ENCODE measurements around the gene RUBCN.
A peak's percentile ranks its signal among the peaks of the same experiment; 100 is the strongest.

The RUBCN gene

DNA sequence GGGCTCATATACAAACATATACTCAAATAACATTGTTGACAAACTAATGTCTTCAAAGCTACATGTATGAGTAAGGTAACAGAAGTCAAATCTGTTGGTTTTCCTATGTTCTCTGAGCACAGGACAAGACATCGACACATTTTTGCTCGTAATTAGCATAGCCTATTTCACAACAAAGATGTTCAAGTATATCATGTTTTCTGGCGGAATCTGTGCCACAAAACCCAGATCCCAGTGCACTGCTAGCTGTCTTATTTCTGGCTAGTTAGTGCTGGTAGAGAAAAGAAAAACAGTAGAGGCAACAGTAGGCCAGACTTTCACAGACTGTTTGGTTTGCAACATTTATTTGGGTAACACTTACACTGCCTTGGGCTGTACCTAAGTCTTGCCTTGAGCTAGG, 51.2 kb downstream of the RUBCN start:
- H2BK5ac ChIP-seq (ENCODE audit: low read depth, low read length, poor library complexity) = no peak overlapping the region
- no peaks in the 10 kb centered on the region for H3K79me2 ChIP-seq (ENCODE audit: control insufficient read depth, insufficient read depth, low read length, poor library complexity)
- H2AFZ ChIP-seq (ENCODE audit: insufficient read depth, low read length, poor library complexity) = no peak overlapping the region
- H4K8ac ChIP-seq (ENCODE audit: low read depth, low read length) = no peak overlapping the region
- no peaks in the 10 kb centered on the region for H3K27me3 ChIP-seq (ENCODE audit: insufficient read depth, low read length)
- no peak overlapping the region for H3K4ac ChIP-seq (ENCODE audit: low read depth, low read length)
- H3K14ac ChIP-seq (ENCODE audit: low read length) = no peak overlapping the region
- peaks cover 19 to 25% of the 10 kb centered on the region in 2 experiments for H3K36me3 ChIP-seq (ENCODE audit: control insufficient read depth in 1 of 2, insufficient read depth in 2 of 2, low read length in 2 of 2)
- WGBS (ENCODE audit: extremely low coverage, insufficient coverage, insufficient read length) = no CpG with 5 or more reads among the region's 3 CpGs
- no peaks in the 10 kb centered on the region for H3K79me1 ChIP-seq (ENCODE audit: low read length)
- H3K9ac ChIP-seq (ENCODE audit: low read length) = no peak overlapping the region
- H2BK120ac ChIP-seq (ENCODE audit: insufficient read depth, low read length, poor library complexity) = no peak overlapping the region
- no peak for DNase-seq
- H2BK12ac ChIP-seq (ENCODE audit: low read length) = no peak overlapping the region
- no peak overlapping the region for H2AK5ac ChIP-seq (ENCODE audit: low read length)
- no peaks in the 10 kb centered on the region for H3K4me1 ChIP-seq (ENCODE audit: control insufficient read depth in 1 of 2, insufficient read depth in 2 of 2, low read length in 2 of 2)
- H3K27ac ChIP-seq (ENCODE audit: low read depth, low read length) = no peak overlapping the region
- no peak overlapping the region for H3K23ac ChIP-seq (ENCODE audit: low read length)
- H3K4me3 ChIP-seq (ENCODE audit: low read depth, low read length) = no peak overlapping the region
- peaks cover 2% of the 10 kb centered on the region for H3K9me3 ChIP-seq (ENCODE audit: insufficient read depth, low read depth, low read length)
- no peak overlapping the region for H3K4me2 ChIP-seq (ENCODE audit: low read length)
- no peak overlapping the region for H4K12ac ChIP-seq (ENCODE audit: low read depth, low read length)
- no peak overlapping the region for H3K18ac ChIP-seq (ENCODE audit: low read length)
- no peak overlapping the region for H4K91ac ChIP-seq (ENCODE audit: low read depth, low read length)

DNA sequence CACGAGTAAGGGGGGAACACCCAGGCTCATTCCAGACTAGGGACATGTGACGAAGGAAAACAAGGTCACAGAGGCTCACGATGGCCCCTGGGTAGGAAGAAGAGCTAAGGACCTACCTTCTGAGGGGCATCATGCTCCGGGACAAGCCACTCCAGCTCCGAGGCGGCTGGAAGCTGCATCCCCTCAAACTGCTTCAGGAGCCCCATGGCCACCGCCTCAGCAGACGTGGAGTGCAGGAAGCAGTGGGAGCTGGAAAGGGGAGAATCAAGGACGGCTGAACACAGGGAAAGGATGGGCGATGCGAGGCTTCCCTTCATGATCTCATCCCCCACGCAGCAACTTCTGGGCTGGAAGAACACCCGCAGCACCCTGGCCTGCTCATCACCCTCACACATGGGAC, 53.5 kb downstream of the RUBCN start:
- Histone ChIP-seq H3K27me3 (ENCODE audit: insufficient read depth, low read length) (no peaks in the 10 kb centered on the region), H3K27ac (ENCODE audit: low read depth, low read length) (no peak overlapping the region), H2BK5ac (ENCODE audit: low read depth, low read length, poor library complexity) (no peak overlapping the region), H3K14ac (ENCODE audit: low read length) (no peak overlapping the region), H4K91ac (ENCODE audit: low read depth, low read length) (no peak overlapping the region), H3K4me2 (ENCODE audit: low read length) (no peak overlapping the region), H3K4me1 (ENCODE audit: control insufficient read depth in 1 of 2, insufficient read depth in 2 of 2, low read length in 2 of 2) (no peaks in the 10 kb centered on the region), H3K79me2 (ENCODE audit: control insufficient read depth, insufficient read depth, low read length, poor library complexity) (no peaks in the 10 kb centered on the region), H3K9me3 (ENCODE audit: insufficient read depth, low read depth, low read length) (peaks cover 2% of the 10 kb centered on the region), H3K18ac (ENCODE audit: low read length) (no peak overlapping the region), H4K12ac (ENCODE audit: low read depth, low read length) (no peak overlapping the region), H3K23ac (ENCODE audit: low read length) (no peak overlapping the region), H3K36me3 (ENCODE audit: control insufficient read depth in 1 of 2, insufficient read depth in 2 of 2, low read length in 2 of 2) (peaks cover 21 to 26% of the 10 kb centered on the region in 2 experiments), H3K4ac (ENCODE audit: low read depth, low read length) (no peak overlapping the region), H2AK5ac (ENCODE audit: low read length) (no peak overlapping the region), H3K79me1 (ENCODE audit: low read length) (no peaks in the 10 kb centered on the region), H2BK120ac (ENCODE audit: insufficient read depth, low read length, poor library complexity) (no peak overlapping the region), H4K8ac (ENCODE audit: low read depth, low read length) (no peak overlapping the region), H3K9ac (ENCODE audit: low read length) (no peak overlapping the region), H2BK12ac (ENCODE audit: low read length) (no peak overlapping the region), H3K4me3 (ENCODE audit: low read depth, low read length) (no peak overlapping the region), H2AFZ (ENCODE audit: insufficient read depth, low read length, poor library complexity) (no peak overlapping the region)
- no peak for DNase-seq
- WGBS (ENCODE audit: extremely low coverage, insufficient coverage, insufficient read length) = no CpG with 5 or more reads among the region's 13 CpGs

DNA sequence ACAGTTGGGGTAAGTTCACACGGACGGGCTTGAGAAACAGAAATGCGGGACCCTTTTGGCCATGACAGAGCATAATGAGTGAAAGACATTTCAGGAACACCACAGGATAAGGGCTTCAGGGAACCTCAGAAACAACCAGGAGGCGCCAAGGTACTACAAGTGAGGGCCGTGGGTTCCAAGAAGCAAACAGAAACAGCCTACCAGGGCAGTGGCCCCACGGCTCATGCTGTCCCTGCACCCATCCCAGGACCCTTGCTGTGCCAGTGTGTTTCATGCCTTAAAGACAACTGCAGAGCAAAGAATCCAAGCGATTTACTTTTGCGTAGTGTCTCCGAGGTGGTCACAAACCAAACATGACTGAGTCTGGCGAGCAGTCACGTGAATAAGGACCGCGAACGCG, 54.0 kb downstream of the RUBCN start:
- DNase-seq = no peak
- WGBS (ENCODE audit: extremely low coverage, insufficient coverage, insufficient read length) = no CpG with 5 or more reads among the region's 15 CpGs

DNA sequence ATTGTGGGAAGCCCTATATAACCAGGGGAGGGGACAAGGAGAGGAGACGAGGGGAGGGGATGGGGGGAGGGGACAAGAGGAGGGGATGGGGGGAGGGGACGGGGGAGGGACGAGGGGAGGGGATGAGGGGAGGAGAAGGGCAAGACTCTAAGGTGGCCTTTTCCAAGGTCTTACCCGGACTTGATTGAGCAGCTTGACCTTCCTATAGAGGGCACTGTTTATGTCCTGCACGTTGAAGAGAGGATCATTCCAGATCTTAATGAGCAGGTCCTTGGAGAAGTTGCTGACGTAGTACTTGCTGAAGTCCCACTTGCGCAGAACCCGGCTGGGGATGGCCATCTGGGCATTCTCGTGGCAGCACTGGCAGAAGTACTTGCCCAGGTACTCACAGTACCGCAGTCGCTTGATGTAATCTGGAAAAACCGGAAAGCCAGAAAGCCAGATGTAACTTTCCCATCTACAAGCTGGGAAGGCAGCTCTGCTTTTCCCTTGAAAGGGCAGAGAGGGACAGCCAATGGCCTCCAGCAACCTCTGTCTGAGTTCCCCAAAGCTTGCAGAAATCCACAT, 55.7 kb downstream of the RUBCN start:
- H4K91ac ChIP-seq (ENCODE audit: low read depth, low read length) = no peak overlapping the region
- no peak overlapping the region for H2BK5ac ChIP-seq (ENCODE audit: low read depth, low read length, poor library complexity)
- H2AFZ ChIP-seq (ENCODE audit: insufficient read depth, low read length, poor library complexity) = no peak overlapping the region
- no peak overlapping the region for H4K12ac ChIP-seq (ENCODE audit: low read depth, low read length)
- peak in 1 of 2 donors; percentile 9 for DNase-seq
- no peak overlapping the region for H3K18ac ChIP-seq (ENCODE audit: low read length)
- H3K79me1 ChIP-seq (ENCODE audit: low read length) = no peaks in the 10 kb centered on the region
- no peak overlapping the region for H3K4me3 ChIP-seq (ENCODE audit: low read depth, low read length)
- H2BK12ac ChIP-seq (ENCODE audit: low read length) = no peak overlapping the region
- H3K4me2 ChIP-seq (ENCODE audit: low read length) = no peak overlapping the region
- H3K36me3 ChIP-seq (ENCODE audit: control insufficient read depth in 1 of 2, insufficient read depth in 2 of 2, low read length in 2 of 2) = peaks cover 26 to 32% of the 10 kb centered on the region in 2 experiments
- no peaks in the 10 kb centered on the region for H3K79me2 ChIP-seq (ENCODE audit: control insufficient read depth, insufficient read depth, low read length, poor library complexity)
- no peak overlapping the region for H3K23ac ChIP-seq (ENCODE audit: low read length)
- no peak overlapping the region for H2BK120ac ChIP-seq (ENCODE audit: insufficient read depth, low read length, poor library complexity)
- no peak overlapping the region for H3K14ac ChIP-seq (ENCODE audit: low read length)
- no CpG with 5 or more reads among the region's 12 CpGs for WGBS (ENCODE audit: extremely low coverage, insufficient coverage, insufficient read length)
- H3K27me3 ChIP-seq (ENCODE audit: insufficient read depth, low read length) = no peaks in the 10 kb centered on the region
- no peak overlapping the region for H2AK5ac ChIP-seq (ENCODE audit: low read length)
- no peak overlapping the region for H4K8ac ChIP-seq (ENCODE audit: low read depth, low read length)
- no peak overlapping the region for H3K9ac ChIP-seq (ENCODE audit: low read length)
- H3K4ac ChIP-seq (ENCODE audit: low read depth, low read length) = no peak overlapping the region
- no peaks in the 10 kb centered on the region for H3K4me1 ChIP-seq (ENCODE audit: control insufficient read depth in 1 of 2, insufficient read depth in 2 of 2, low read length in 2 of 2)
- no peak overlapping the region for H3K27ac ChIP-seq (ENCODE audit: low read depth, low read length)
- H3K9me3 ChIP-seq (ENCODE audit: insufficient read depth, low read depth, low read length) = peaks cover 2% of the 10 kb centered on the region

More for the DNA sequence above, 54.0 kb downstream of the RUBCN start:
- Histone ChIP-seq H3K4me3 (ENCODE audit: low read depth, low read length) (no peak overlapping the region), H2AK5ac (ENCODE audit: low read length) (no peak overlapping the region), H3K4me2 (ENCODE audit: low read length) (no peak overlapping the region), H3K4me1 (ENCODE audit: control insufficient read depth in 1 of 2, insufficient read depth in 2 of 2, low read length in 2 of 2) (no peaks in the 10 kb centered on the region), H3K79me2 (ENCODE audit: control insufficient read depth, insufficient read depth, low read length, poor library complexity) (no peaks in the 10 kb centered on the region), H3K27me3 (ENCODE audit: insufficient read depth, low read length) (no peaks in the 10 kb centered on the region), H3K79me1 (ENCODE audit: low read length) (no peaks in the 10 kb centered on the region), H3K9ac (ENCODE audit: low read length) (no peak overlapping the region), H3K23ac (ENCODE audit: low read length) (no peak overlapping the region), H3K27ac (ENCODE audit: low read depth, low read length) (no peak overlapping the region), H4K91ac (ENCODE audit: low read depth, low read length) (no peak overlapping the region), H3K18ac (ENCODE audit: low read length) (no peak overlapping the region), H4K12ac (ENCODE audit: low read depth, low read length) (no peak overlapping the region), H4K8ac (ENCODE audit: low read depth, low read length) (no peak overlapping the region), H2AFZ (ENCODE audit: insufficient read depth, low read length, poor library complexity) (no peak overlapping the region), H2BK120ac (ENCODE audit: insufficient read depth, low read length, poor library complexity) (no peak overlapping the region), H2BK12ac (ENCODE audit: low read length) (no peak overlapping the region), H2BK5ac (ENCODE audit: low read depth, low read length, poor library complexity) (no peak overlapping the region), H3K36me3 (ENCODE audit: control insufficient read depth in 1 of 2, insufficient read depth in 2 of 2, low read length in 2 of 2) (peaks cover 19 to 25% of the 10 kb centered on the region in 2 experiments), H3K9me3 (ENCODE audit: insufficient read depth, low read depth, low read length) (peaks cover 2% of the 10 kb centered on the region), H3K14ac (ENCODE audit: low read length) (no peak overlapping the region), H3K4ac (ENCODE audit: low read depth, low read length) (no peak overlapping the region)
